Gastrocnemius medialis (tissue), 4 donors: ENCODE measurements around the gene POLR2J2.
"Not testable (repeated sequence)": the region's sequence is repeated elsewhere in the genome, so short reads cannot be mapped to it uniquely, and the experiment has no call there.

Source experiments
- POLR2A ChIP-seq, 2 donors: fragments of 450-650 bp; IDR thresholded peaks; one replicate each; pipeline ENCODE4 v1.6.1; 2017; ENCODE audit warnings: antibody characterized with exemption in 2 of 2, mild to moderate bottlenecking in 2 of 2, moderate library complexity in 2 of 2
- TF ChIP-seq, protein P1 (sequence below), 5 experiments: fragments of 450-650 bp in 3 of 5; fragments of 200-600 bp in 2 of 5; sonication (generic) in 2 of 5; IDR thresholded peaks in 4 of 5; conservative IDR thresholded peaks in 1 of 5; 1 replicate in 4 of 5; 2 replicates in 1 of 5; pipeline ENCODE4 v1.5.1; 2016 to 2019; ENCODE audit warnings: antibody characterized with exemption in 5 of 5, mild to moderate bottlenecking in 3 of 5, moderate library complexity in 3 of 5

DNA sequence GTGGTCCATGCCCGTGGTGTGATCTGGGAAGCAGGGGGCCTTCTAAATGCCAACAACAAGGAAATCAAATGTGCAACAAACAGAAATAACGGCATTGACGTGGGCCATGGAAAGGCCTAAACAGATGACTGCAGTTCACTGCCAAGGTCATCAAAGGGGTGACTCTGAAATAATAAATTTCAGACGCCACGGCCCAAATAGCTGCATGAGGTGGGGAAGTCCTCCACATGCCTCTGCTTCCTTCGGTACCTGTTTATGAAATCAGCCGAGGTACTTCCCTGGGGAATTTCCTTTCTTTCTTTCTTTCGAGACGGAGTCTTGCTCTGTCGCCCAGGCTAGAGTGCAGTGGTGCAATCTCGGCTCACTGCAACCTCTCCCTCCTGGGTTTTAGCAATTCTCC is 6.7 kb downstream of the POLR2J2 start:
- TF ChIP-seq, protein P1, sequence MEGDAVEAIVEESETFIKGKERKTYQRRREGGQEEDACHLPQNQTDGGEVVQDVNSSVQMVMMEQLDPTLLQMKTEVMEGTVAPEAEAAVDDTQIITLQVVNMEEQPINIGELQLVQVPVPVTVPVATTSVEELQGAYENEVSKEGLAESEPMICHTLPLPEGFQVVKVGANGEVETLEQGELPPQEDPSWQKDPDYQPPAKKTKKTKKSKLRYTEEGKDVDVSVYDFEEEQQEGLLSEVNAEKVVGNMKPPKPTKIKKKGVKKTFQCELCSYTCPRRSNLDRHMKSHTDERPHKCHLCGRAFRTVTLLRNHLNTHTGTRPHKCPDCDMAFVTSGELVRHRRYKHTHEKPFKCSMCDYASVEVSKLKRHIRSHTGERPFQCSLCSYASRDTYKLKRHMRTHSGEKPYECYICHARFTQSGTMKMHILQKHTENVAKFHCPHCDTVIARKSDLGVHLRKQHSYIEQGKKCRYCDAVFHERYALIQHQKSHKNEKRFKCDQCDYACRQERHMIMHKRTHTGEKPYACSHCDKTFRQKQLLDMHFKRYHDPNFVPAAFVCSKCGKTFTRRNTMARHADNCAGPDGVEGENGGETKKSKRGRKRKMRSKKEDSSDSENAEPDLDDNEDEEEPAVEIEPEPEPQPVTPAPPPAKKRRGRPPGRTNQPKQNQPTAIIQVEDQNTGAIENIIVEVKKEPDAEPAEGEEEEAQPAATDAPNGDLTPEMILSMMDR (IDR thresholded peaks at IDR 0.05 in 4 of 5, conservative IDR thresholded peaks at IDR 0.05 in 1 of 5), result not testable (repeated sequence)
- not testable (repeated sequence) for TF ChIP-seq POLR2A (IDR thresholded peaks at IDR 0.05)
